ENCODE results near the gene HTR2B. TPM values are rescaled to one million over a fixed set of nuclear protein-coding genes. Genes with fewer than 3 reads are reported as not detected.

The HTR2B gene
- total RNA-seq, 3 donors from 2014 or later: 0.17 to 4.1 (median 0.22) TPM

GRCh38 chr2:231127480-231127879, 2.6 kb upstream of the HTR2B start:
- no peaks in the 10 kb centered on the region for H3K9me3 ChIP-seq
- intact Hi-C loops (cut with DNase I, micrococcal nuclease): no loop called here

GRCh38 chr2:231126123-231126522, 1.3 kb upstream of the HTR2B start:
- TF ChIP-seq, protein P1, sequence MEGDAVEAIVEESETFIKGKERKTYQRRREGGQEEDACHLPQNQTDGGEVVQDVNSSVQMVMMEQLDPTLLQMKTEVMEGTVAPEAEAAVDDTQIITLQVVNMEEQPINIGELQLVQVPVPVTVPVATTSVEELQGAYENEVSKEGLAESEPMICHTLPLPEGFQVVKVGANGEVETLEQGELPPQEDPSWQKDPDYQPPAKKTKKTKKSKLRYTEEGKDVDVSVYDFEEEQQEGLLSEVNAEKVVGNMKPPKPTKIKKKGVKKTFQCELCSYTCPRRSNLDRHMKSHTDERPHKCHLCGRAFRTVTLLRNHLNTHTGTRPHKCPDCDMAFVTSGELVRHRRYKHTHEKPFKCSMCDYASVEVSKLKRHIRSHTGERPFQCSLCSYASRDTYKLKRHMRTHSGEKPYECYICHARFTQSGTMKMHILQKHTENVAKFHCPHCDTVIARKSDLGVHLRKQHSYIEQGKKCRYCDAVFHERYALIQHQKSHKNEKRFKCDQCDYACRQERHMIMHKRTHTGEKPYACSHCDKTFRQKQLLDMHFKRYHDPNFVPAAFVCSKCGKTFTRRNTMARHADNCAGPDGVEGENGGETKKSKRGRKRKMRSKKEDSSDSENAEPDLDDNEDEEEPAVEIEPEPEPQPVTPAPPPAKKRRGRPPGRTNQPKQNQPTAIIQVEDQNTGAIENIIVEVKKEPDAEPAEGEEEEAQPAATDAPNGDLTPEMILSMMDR (IDR thresholded peaks at IDR 0.05): no peak
- Histone ChIP-seq H3K4me3 (no peak overlapping the region), H3K4me1 (ENCODE audit: low read depth) (no peaks in the 10 kb centered on the region), H3K36me3 (ENCODE audit: low read depth) (no peaks in the 10 kb centered on the region), H3K9me3 (no peaks in the 10 kb centered on the region)
- intact Hi-C loops (cut with DNase I, micrococcal nuclease): no loop called here
- DNase-seq (no peak), ATAC-seq (no peak)

More at GRCh38 chr2:231127480-231127879, 2.6 kb upstream of the HTR2B start:
- TF ChIP-seq, protein P1 (IDR thresholded peaks at IDR 0.05): no peak
- no peak for ATAC-seq
- Histone ChIP-seq H3K4me1 (ENCODE audit: low read depth) (no peaks in the 10 kb centered on the region), H3K4me3 (no peak overlapping the region), H3K36me3 (ENCODE audit: low read depth) (no peaks in the 10 kb centered on the region)
- DNase-seq: no peak

DNA sequence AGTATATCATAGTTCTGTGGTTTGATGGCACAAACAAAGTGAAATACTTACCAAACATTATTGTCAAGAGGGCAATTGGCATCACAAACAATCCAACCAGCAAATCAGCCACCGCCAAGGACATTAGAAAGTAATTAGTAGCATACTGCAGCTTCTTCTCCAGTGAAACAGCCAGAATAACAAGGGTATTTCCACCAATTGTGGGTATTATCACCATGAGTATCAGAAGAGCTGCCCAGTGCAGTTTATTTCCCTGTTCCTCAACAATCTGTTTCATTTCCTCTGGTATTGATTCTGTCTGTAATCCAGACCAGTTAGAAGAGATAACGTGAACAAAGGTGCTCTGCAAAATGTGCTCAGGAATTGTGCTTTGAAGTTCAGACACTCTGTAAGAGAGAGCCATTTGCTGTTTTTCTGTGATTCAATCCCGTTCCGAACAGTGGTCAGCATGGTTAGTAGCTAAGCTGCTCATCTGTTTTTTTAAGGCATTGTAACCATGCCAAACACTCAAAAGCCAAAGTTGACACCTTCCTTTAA, 1.4 kb downstream of the HTR2B start:
- Histone ChIP-seq H3K9me3 (no peaks in the 10 kb centered on the region), H3K4me3 (no peak overlapping the region), H3K4me1 (ENCODE audit: low read depth) (no peaks in the 10 kb centered on the region), H3K36me3 (ENCODE audit: low read depth) (no peaks in the 10 kb centered on the region)
- ATAC-seq: no peak
- DNase-seq: no peak
- intact Hi-C loops (cut with DNase I, micrococcal nuclease): no loop called here
- TF ChIP-seq, protein P1 (IDR thresholded peaks at IDR 0.05): no peak

GRCh38 chr2:231118614-231118942, 6.3 kb downstream of the HTR2B start:
- H3K4me3 ChIP-seq: no peak overlapping the region

DNA sequence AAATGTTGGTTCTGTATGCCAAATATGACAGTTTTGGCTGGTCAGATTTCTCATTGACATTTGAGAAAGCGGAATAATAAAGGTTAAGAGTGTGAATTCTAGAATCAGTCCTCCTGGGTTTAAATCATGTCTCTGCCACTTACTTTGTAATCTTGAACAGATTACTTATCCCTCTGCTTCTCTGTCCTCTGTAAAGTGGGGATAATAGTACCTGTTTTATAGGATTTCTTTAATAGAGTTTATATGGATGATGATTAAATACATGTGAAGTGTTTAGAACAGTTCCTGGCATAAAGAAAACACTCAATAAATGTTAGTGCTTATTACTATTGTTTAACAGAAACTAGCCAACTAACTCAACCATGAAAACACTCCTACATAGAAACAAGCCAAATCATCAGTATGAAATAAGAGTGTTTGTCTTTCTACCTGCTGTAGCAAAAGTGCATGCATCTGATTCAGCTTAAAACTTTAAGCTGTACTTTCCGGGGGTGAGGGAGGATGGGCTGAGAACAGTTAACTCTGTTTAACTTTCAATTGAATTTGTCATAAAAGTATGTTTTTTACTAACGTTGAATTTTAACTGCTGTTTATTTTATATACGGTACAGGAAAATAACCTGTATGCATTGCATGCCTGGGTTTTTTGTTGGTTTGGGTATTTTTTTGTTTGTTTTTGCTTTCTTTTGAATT, 6.8 kb downstream of the HTR2B start:
- Histone ChIP-seq H3K4me1 (ENCODE audit: low read depth) (no peaks in the 10 kb centered on the region), H3K4me3 (no peak overlapping the region), H3K36me3 (ENCODE audit: low read depth) (no peaks in the 10 kb centered on the region), H3K9me3 (no peaks in the 10 kb centered on the region)
- no peak for DNase-seq
- TF ChIP-seq, protein P1 (IDR thresholded peaks at IDR 0.05): no peak
- intact Hi-C loops (cut with DNase I, micrococcal nuclease): no loop called here
- no peak for ATAC-seq

More at GRCh38 chr2:231118614-231118942, 6.3 kb downstream of the HTR2B start:
- Histone ChIP-seq H3K9me3 (no peaks in the 10 kb centered on the region), H3K36me3 (ENCODE audit: low read depth) (no peaks in the 10 kb centered on the region), H3K4me1 (ENCODE audit: low read depth) (no peaks in the 10 kb centered on the region)
- intact Hi-C loops (cut with DNase I, micrococcal nuclease): no loop called here
- DNase-seq (no peak), ATAC-seq (no peak)
- TF ChIP-seq, protein P1 (IDR thresholded peaks at IDR 0.05): no peak
